AML-193 (cell line): ENCODE measurements around the gene PNPLA6.

Experiments used
- DNase-seq, 2 experiments: peaks; one replicate each; lab custom pipeline; 2025; lab: John Stamatoyannopoulos, UW

The PNPLA6 gene

DNA sequence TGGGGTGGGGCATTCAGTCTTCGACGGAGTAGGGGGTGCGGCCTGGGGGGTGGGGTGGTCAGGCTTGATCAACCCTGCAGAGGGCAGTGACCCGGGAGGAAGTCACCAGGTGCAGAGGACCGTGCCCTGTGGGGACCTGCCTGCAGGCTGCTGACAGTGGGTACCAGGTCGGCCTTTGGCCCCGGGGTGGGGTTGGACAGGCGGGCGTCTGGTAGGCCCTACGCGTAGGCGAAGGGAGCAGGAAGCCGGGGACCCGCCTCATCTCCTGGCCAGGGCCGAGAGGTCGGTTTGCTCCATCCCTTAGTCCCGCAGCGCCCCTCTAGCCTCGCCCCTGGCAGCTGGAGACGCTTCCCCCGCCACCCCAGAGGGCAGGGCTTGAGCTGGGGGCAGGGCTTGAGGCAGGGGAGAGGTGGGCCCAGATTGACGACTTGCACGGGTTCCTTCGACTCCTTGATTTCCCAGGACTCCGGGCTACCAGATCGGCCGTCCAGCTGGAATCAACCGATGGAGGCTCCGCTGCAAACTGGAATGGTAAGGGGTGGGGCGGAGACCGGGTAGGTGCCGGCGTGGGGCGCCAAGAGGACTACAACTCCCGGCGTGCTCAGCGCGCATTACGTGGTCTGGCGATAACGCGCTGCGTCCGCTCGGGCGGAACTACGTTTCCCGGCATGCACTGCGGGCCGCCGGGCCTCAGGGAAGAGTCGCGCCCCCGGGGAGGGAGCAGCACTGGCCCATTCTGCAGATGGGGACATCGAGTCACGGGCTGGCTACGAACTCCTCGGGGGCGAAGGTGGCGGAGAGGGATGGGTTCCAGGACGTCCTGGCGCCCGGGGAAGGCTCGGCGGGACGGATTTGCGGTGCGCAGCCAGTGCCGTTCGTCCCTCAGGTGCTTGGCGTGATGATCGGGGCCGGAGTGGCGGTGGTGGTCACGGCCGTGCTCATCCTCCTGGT is at the start of gene PNPLA6:
PNPLA6 (plus strand) TSS at position 671 of the 951 bp plus-strand sequence; CDS start at position 743, 72 bp downstream.
- DNase-seq = peak; percentile 72 to 79

DNA sequence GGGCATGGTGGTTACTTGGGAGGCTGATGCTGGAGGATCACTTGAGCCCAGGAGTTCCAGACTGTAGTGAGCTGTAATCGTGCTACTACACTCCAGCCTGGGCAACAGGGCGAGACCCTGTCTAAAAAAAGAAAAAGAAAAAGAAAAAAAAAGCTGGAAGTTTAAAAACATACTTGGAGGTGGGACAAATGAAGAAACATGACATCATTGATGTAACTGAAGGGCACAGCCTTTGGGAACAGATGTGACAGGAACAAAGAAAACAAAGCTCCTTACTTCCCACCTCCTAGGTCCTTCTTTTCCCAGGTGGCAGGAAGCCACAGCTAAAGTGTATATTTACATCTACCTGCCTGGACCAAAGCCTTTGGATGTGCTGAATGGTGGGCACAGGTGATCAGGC is 48.6 kb upstream of the PNPLA6 start:
- DNase-seq = no peak

DNA sequence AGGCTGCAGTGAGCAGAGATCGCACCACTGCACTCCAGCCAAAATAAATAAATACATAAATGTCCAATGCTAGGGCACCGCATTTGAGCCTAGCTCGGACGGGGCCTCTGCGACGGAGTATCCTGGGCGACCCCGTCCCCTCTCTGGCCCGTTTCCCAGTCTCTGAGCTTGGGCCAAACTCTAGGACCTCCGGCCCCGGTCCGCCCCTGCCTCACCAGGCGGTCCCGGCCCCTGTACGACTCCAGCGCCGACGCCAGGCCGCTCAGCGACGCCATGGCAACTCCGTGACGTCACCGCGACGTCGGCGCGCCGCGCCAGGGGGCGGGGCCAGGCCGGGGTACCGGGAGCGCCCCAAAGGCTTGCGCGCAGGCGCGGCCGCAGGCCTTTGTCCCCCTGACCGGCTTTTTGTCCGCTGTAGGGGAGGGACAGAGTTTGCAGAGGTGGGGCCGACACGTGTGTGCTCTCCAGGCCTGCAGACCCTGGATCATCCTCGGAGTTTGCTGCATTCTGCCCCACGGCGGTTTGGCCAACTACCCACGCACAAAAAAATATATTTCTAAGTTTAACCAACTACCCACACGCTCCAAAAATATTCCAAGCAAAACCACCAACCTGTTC is 46.7 kb upstream of the PNPLA6 start, which contains the start of gene PEX11G:
PEX11G (minus strand) TSS at position 300 of the 618 bp plus-strand sequence; CDS start at position 275, 25 bp downstream.
- no peak for DNase-seq

DNA sequence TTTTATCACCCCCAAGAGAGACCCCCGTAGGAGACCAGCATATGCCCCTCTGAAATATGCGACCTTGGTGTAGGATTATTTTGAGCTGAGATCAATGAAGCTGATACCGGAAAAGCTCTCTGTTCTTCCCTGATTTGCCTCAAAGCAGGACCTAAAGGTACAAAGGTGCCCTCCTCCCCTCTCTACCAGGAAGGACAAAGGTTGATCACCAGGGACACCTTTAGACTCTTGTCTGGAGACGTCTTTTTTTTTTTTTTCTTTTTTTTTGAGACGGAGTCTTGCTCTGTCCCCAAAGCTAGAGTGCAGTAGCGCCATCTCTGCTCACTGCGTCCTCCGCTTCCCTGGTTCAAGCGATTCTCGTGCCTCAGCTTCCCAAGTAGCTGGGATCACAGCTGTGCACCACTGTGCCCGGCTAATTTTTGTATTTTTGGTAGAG is 45.9 kb upstream of the PNPLA6 start:
- no peak for DNase-seq

DNA sequence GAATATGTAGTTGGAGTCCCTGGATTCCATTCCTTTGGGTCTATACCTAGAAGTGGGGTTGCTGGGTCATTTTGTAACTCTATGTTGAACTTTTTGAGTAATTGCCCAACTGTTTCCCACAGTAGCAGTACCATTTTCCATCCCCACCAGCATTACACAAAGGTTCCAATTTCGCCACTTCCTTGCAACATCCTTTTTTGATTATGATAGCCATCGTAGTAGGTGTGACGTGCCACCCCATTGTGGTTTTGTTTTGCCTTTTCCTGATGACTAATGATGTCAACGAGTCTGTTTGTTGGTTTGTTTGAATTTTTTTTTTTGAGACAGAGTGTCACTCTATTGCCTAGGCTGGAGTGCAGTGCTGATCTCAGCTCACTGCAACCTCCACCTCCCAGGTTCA is 43.4 kb upstream of the PNPLA6 start:
- DNase-seq = peak; percentile 98

DNA sequence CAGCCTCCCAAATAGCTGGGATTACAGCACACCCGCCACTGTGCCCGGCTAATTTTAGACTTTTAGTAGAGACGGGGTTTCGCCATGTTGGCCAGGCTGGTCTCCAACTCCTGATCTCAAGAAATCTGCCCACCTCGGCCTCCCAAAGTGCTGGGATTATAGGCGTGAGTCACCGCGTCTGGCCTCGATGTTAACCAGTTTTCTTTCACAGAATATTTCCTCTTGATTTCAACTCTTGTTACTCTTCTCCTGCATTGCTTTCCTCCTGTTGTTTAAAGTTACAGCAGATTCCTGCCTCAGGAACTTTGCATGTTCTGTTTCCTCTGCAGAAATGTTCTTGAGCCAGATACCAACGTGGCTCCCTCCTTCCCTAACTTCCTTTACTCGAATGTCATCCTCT is 43.0 kb upstream of the PNPLA6 start:
- no peak for DNase-seq

DNA sequence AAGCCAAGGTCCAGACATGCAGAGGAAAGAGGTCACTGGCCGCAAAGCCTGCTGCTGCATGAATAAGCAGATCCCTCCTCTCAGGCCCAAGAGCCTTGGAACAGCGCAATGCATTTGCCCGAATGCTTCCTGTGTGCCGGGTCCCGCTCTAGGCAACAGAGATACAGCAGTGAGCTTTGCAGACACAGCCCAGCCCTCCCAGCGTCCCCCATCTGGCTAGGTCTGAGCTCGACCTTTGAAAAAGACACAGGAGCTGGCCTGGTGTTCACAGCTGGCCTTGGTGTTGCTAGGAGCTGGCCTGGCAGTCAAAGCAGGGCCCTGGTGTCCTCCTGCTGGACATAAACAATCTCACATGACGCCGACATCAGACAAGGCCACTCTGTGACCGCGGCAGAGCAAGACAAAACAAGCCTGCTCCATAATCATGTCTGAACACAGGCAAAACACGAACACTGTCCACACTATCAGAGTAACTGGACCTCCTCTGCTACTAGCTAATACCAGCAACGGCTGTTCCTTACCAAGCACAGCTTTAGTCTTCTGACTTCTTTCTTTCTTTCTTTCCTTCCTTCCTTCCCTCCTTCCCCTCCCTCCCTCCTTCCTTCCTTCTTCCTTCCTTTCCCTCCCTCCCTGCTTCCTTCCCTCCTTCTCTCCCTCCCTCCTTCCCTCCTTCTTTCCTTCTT is 41.0 kb upstream of the PNPLA6 start:
- no peak for DNase-seq

DNA sequence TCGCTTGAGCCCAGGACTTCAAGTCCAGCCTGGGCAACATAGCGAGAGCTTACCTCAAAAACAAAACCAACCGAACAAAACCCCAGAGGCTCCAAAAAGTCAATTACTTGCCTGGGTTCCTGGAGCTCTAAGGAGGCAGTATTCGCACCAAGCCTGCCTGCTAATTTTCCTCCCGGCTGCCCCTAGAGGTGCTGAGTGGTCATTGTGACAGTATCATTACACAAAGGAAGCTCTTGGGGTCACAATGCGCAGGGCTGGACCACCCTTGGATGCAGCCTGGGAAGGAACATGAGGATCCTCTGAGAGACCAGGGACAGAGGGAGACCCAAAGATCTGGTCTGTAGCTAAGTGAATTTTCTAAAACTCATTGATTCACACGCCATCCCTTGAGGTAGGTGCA is 38.2 kb upstream of the PNPLA6 start:
- peak in 1 of 2 experiments; percentile 9 for DNase-seq

DNA sequence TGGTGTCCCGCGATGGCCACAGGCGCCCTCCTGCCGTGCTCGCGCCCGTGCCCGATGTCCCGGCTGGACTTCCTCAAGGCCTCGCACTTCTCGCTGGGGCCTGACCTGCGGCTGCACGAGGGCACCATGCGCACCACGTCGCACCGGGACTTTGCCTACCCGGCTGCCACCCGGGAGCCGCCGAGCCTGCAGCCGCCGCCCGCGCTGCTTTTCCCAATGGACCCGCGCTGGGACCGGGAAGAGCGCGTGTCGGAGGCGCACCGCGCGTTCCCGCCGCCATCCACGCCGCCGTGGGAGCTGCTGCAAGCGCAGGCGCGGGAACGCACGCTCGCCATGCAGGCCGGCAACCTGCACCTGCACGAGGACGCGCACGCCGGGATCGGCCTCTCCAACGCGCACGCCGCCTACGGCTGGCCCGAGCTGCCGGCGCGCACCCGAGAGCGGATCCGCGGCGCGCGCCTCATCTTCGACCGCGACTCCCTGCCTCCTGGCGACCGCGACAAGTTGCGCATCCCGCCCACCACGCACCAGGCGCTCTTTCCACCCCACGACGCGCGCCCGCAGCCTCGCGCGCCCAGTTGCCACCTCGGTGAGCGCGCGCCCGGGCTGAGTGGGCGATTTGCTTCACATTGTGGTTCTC is 34.6 kb upstream of the PNPLA6 start:
- no peak for DNase-seq

DNA sequence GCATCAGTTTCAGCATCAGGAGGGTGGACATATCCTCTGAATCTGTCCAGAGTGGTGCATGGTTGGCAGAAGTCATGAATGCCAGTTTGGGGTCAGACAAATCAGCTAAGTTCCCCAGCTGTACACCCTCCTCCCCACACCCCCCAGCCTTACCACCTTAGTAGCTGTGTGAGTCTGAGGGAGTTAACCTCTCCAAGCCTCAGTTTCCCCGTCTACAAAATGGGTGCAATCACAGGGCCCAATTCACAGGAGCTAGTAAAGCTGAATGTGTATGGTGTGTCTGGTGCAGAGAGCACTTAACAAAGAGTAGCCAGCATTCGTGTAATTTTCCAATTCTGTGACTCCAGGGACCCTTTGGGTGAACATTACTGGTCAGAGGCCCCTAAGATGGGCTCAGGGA is 33.0 kb upstream of the PNPLA6 start:
- no peak for DNase-seq

DNA sequence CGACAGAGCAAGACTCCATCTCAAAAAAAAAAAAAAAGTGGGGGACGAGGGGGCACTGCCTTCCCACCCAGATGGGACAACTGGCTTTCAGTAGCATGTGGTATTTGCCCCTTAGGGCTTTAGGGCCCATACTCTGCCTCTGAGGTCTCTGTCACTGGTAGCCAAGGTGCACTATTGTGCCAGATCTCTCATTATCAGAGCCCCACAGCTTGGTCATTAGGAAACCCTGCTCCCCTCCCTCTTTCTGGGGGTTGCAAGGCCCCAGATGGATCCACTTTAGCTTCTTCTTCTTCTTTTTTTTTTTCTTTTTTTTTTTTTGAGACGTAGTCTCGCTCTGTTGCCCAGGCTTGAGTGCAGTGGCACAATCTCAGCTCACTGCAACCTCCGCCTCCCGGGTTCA is 30.8 kb upstream of the PNPLA6 start:
- no peak for DNase-seq

DNA sequence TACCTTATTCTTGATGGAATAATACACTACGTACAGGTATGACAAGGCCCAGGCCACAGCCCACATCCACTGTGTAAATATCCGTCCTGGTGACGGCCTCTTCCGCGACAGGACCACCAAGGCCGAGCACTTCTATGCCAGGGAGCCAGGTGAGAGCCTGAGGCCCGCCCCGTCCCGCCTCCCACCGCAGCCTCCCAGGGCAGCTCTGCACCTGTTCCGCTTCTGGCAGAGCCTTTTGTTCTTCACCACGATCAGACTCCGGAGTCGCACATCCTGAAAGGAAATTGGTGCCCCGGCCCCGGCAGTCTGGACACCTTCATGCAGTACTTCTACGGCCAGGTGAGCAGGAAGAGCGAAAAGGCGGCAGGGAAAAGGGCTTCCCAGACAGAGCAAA is 30.2 kb upstream of the PNPLA6 start:
- no peak for DNase-seq

DNA sequence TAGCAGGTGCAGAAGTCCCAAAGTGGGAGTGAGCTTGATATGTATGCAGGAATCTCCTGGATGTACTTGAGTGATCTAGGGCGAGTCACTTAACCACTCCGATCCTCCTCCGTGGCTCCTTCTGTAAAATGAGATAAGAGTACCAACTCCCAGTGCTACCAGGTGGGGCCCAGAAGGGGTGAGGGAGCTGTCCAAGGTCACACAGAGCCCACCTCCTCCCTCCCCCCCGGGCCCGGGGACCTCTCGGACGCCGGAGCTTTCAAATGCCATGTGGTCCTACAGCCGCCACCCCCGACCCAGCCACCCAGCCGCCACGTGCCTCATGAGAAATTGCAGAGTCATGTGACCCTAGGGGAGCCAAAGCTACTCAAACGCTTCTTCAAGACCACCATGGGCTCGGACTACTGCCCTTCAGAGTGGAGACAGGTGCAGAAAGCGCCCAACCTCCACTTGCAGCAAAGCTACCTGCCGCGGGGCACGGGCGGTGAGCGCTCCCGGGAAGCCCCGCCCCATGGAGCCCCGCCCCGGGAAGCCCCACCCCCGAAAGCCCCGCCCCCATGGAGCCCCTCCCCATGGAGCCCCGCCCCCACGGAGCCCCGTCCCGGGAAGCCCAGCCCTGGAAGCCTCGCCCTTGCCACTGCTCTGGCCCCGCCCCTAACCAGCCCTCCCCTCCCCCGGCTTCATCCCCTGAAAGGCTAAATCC is 29.7 kb upstream of the PNPLA6 start:
- DNase-seq = no peak

DNA sequence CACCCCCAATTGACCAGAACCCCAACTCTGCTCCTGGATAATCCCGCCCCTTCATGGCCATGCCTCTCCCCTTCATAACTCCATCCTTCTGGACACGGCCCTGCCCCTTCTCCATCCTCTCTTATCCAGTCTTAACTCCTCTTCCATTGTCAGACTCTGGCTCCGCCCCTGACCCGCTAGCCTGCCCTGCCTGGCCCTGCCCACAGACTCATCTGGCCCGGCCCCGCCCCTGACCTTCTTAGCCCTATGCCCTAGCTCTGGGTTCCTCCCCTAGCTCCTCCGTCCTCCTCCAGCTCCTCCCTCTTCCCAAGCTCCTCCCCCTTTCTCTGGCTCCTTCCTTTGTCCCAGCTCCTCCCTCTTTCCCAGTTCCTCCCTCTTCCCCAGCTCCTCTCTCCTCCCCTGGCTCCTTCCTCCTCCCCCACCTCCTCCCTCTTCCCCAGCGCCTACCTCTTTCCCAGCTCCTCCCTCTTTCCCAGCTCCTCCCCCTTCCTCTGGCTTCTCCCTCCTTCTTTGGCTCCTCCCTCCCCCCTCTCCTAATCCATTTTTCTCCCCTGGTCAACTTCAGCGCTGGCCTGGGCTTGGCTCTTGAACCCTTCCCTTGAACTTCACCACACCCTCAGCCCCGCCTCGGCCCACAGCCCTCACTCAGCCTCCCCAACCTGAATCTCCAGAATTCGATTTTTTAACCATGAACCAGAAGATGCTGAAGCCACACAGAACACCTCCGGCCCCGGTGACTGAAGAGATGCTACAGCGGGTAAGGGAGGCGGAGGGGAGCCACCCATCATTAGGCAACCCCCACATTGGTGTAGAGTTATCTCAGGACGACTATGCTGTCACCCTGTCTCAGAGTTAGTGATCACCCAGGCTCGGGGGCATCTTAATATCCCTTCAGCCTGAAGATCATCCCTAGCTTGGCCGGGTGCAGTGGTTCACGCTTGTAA is 28.9 kb upstream of the PNPLA6 start:
- no peak for DNase-seq

DNA sequence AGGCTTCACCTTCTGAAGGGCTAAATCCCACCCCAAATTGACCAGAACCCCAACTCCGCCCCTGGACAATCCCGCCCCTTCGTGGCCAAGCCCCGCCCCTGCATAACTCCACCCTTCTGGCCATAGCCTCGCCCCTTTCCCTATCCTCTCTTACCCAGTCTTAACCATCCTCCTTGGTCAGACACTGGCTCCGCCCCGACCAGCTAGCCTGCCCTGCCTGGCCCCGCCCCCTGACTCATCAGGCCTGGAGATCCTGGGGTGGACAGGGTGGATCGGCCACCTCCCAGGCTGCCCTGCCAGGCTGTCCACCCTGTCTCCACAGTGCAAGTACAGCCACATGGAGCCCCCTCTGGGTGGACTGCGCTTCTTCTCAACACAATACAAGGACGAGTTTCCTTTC is 27.6 kb upstream of the PNPLA6 start:
- DNase-seq = no peak

DNA sequence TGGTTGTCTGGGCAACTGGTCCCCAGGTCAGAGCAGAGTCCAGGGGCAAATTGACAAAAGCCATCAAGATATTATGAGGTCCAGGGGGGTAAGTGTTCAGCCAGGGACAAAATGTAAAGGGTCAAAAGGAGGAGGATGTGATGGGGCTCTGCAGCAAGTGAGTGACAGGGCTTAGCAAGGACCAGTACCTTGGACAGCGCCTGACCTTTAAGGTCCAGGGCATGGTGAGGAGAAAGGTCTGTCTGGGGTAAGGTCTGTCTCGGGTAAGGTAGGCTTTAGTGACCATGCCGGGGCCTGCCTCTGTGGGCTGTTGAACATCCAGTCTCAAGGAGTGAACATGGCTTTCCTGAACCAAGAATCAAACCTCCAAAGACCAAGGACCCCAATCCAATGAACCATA is 25.9 kb upstream of the PNPLA6 start:
- DNase-seq = peak in 1 of 2 experiments; percentile 19

DNA sequence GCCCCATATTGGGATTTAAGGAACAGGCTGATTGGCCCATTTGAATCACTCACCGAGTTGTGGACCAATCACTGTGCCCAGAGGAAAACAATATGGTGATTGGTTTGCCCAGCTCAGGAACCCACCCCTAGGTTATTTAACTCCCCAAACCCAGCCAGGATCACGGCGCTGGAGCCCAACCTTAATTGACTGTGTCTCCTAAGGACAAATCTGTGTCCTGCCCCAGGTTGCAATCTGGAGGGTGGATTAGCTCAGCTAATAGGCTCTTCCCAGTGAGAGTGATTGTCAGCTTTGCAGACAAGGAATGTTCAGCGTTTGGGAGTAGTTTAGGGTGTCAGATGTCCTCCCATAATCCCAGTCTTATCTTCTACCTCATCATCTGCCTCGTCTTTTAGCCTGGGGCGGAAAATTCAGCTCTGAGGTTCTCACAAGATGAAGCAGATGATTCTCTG is 23.1 kb upstream of the PNPLA6 start:
- no peak for DNase-seq

DNA sequence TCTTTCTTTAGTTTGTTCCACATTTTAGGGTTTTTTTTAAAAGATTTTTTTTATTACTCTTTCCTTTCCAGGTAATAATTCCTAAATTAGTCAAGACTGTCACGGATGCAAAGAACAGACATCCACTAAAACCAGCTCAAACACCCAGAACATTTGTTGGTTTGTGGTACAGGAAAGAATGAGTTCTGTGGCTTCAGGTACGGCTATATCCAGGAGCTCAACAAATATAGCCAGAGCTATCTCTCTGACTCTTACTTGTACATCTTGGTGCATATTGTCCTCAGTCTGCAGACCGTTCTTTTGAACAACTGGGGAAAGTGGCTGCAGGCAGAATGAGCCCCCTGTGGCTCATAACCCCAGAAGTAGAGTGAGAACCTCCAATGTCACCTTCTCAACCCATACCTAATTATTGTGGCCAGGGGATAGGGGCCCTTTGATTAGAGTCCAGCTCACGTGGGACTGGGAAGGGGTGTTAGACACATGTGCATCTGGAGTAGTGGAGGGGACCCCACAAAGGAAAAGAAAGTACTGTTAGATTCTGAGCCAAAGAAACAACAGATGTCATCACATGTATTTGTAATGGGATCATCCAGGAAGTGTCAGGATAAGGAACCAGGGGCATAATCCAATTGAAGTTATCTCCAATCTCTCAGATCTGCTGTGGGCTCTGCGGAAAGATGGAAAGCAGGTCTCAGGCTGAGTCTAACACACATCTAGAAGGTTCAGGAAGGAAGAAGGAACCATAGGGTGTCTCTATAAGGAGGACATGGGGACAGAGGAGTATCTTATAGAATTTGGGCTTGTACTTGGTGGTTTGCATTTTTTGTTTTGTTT is 21.5 kb upstream of the PNPLA6 start:
- no peak for DNase-seq

DNA sequence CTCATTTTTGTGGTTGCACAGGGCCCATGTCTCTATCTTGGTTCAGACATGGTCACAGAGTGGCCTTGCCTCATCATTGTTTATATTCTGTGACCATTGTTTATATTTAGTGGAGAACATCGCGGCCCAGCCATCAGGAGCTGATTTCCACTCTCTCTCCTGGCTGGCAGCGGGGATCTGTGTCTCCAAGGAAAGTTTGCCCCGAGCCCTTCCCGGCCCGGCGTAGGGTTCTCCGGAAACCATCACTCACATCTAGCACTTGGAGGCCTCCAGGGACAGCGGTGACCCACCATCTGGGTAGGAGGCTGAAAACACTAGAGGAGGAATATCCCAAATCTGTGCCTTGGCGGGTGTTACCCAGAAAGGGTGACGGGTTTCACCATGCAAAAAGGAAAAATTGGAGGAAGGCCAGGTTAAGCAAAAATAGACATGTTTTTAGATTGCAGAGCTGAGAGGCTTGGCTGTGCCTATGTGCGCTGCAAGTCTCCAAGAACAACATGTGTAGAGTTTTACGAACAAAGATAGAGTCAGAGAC is 20.3 kb upstream of the PNPLA6 start:
- no peak for DNase-seq
